Measurements from ENCODE around the gene ENOX1. TPM values are rescaled to one million over a fixed set of nuclear protein-coding genes. Genes with fewer than 3 reads are reported as not detected.
A peak's percentile ranks its signal among the peaks of the same experiment; 100 is the strongest.

Gene ENOX1
- total RNA-seq, 1 donor from 2014 or later = 2.0 TPM

DNA sequence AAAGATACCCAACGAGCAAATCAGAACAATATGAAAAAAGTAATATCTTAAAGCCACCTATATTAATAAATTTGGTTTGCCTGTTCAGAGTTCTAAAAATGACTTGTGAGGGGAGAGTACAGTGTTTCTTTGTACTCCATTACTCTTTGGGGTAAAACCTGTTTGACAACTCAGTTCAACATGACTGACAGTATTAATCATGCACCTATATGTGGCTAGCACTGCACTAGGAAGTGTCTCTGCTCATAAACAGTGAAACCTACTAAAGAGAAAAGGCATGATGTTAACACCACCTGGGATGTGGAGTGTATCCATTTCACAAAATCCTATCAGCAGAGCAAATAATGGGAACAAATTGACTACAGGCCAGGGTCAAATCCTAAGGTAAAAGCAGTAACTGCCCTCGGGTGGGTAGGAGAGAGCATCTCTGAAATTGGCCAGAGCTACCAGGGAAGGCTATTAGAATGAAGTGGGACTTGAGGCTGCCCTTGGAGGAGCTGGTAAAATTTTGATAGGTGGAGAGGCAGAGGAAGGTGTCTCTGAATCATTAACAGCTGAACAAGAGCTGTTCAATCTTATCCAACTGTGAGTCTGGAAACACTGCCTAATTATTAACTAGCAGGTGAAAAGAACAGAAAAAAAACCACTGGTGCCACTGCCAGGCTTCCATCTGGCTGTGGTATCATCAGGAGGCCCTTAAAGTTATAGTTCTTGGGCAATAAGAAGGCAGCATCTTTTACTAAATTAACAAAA, 398.3 kb downstream of the ENOX1 start:
- DNase-seq (ENCODE audit: low spot score) = peak; percentile 26

DNA sequence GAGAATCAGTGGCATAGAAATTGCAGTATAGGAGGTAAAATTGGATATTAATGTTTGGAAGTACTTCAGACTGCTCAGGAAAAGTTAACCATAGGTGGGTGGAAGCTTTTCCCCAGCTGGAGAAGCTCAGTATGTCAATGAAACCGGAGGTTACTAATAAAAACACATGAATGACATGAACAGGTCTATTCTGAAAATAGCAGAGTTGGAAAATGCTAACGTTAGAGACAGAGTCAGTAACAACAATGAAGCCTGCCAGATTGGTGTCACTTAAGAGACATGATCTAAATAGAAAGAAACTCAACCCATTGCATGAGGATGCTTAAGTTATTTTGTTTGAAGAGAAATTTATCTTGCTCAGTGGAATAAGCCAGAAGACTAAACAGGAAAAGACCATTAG, 398.9 kb downstream of the ENOX1 start:
- no peak for DNase-seq (ENCODE audit: low spot score)

DNA sequence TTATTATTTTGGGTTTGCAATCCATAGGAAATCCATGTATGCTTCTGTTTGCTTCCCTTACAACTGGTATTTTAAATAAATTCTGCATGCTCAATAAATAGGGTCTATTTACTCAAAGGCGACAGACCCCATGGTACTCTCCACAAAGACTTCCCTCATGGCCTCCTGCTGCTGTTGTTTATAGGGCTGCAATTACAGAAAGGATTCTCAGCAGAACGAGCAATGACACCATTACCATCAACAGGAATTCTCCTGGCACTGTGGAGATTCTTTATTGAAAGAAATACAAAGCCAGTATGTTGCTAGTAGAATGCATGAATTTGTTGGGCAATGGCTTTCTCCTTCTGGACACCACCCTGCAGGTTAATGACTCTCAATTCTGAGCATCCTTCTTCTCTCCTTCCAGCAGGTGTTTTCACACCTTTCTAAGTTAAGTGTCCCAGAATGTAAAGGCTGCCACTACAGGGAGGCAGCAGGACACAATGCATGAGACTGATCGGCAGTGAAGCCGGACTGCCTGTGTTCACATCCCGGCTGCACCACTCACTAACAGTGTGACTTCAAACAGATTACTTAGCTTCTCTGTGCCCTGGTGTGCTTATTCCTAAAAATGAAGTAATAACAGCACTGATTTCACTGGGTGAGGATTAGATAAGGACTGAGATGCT, 403.1 kb downstream of the ENOX1 start:
- DNase-seq (ENCODE audit: low spot score) = no peak

DNA sequence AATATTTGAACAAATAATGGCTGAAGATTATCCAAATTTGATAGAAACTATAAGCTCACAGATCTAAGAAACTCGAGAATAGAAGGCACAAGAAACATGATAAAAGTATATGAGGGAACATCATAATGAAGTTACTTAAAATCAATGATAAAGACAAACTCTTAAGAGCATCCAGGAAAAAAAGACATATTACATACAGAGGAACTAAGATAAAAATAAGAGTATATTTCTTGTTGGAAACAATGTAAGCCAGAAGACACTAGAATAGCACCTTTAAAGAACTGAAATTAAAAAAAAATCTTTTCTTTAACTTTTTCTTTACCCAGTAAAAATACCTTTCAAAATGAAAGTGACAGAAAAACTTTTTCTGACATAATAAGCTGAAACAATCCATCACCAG, 407.0 kb downstream of the ENOX1 start:
- DNase-seq (ENCODE audit: low spot score) = no peak

DNA sequence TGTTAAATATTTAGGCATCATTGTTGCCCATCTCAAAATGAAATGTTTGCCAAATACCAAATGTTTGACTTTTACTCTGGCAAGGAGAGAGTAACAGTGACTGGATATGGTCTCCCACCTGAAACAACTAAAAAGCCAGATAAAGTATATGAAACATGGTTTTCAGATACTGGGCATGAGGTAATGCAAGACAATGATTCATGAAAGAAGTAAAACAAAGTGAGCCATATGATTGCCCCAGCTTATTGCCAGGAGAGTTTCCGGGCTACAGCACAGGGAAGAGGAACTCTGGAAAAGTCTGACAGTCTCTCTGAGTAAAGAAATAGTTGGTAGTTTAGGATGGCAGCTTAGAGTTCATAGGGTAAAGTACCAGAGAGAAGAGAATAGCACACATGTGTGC, 408.8 kb downstream of the ENOX1 start:
- DNase-seq (ENCODE audit: low spot score) = no peak

DNA sequence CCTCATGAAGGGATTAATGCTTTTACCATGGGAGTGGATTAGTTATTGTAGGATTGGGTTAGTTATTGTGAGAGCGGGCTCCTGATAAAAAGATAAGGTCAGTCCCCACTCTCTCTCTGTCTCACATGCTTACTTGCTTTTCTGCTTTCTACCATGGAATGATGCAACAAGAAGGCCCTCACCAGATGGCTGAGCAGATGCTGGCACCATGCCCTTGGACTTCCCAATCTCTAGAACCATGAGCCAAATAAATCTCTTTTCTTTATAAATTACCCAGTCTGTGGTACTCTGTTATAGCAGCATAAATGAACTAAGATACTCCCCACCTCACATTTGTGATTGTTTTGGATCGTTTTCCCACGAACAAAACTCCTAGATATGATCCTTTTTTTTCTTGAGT, 409.6 kb downstream of the ENOX1 start:
- DNase-seq (ENCODE audit: low spot score) = no peak

DNA sequence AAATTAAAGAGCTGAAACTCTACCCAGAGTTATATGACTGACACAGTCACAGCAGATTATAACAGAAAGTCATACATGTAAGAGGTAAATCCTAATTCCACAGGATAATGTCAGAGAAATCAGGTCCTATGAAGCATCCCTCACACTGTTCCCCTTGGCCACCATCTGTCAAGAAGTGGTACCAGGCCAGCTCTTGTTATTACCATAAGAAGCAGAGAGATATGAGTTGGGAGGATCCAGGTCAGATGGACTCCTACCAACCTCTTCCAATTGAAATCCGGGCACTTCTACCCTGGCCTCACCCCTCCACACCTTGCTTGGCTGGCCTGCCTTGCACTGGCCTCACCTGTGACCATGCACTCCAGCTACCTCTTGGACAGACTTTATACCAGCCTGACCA, 410.2 kb downstream of the ENOX1 start:
- no peak for DNase-seq (ENCODE audit: low spot score)

DNA sequence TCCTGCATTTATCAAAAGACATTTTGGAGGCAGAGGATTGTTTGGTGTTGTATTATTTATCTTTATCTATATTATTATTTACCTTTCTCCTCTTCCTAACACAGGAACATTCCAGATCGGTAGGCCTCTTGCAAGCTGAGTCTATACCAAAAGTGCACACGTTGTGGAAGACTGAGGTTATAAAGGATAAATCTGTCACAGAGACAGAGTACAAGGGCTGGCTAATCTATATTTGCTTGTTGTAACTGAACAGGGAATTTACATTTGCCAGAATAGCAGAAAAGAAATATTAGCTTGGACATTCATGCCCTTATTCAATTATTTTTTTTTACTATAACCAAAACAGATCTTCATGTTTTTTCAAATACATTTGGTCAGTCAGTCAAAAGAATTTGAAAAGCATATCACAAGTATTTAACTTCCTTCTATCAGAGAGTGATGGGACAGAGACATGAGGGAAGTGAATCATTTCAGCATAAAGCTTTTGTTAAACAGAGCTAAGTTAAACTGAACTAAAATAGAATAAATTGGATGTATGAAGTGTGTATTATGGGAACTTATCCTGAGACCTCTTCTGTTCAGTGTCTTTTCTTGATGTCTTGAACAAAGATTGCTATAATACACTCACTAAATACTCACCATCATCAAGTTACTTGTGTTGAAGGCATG, 410.8 kb downstream of the ENOX1 start:
- DNase-seq (ENCODE audit: low spot score) = no peak

DNA sequence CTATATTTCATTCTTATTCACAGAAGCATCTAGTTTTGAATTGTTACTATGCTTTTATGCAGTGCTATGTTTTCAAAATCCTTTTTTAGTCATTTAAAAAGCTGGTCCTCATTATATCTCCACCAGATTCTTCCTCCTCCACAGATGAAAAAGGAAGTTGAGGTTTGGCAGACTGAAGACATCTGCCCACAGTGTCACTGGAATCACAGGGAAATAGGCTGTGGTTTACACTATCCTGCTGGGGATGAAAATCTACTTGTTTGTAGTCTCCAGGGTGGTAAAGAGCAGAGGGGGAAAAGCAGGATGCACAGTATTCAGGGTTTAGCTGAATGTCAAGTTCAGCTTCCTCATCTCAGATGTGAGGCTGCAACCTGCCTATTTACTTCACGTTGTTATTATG, 412.2 kb downstream of the ENOX1 start:
- no peak for DNase-seq (ENCODE audit: low spot score)

DNA sequence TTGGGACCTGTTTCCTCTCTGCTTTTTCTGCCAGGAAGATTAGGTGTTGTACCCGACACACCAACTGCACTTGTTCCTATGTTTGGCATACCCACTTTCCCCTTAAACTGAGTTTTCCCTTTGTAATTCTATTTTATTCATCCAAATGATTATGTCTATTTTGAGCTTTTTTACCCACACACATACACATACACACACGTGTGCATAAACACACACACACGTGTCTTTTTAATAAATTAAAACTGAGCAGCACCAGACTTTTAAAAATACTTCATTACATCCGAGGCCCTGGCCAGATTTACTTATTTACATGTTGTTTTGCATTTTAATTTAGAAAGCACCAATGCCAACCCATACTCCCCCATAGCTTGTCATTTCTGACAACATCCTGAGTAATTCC, 413.4 kb downstream of the ENOX1 start:
- DNase-seq (ENCODE audit: low spot score) = no peak

DNA sequence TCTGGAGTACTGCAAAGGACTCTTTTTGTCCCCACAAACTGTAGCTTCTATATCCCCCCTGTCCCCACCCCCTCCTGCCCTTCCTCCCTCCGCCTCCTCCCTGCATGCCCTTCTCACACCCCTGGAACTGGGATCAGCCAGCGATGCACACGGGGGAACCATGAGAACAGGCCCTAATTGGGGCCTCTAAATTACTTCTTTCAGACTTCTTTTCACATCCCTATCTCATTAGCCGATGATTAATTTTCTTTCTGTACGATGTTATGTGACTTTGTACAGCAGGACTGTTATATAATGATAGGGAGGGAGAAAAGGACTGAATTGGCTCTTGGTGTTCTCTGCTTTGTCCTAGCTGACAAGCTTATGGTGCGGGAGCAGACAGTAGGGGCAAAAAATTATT, 415.9 kb downstream of the ENOX1 start:
- DNase-seq (ENCODE audit: low spot score) = no peak

DNA sequence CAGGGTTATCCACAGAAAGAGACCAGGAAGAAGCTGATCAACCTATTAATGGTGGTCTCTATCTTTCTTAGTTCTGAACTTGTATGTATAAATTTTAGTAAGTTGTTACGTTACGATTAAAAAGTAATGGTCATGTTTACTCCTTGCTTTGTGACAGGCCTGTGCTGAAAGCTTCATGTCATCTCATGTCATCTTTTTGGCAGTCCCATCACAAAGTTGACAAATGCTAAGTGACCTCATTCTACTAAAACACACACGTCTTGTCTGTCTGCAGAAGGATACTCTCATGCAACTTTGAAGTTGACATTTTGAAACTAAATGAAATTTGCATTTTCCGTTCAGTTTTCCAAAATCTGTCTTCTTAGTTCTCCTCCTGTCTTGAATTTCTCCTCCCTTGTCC, 417.5 kb downstream of the ENOX1 start:
- no peak for DNase-seq (ENCODE audit: low spot score)

DNA sequence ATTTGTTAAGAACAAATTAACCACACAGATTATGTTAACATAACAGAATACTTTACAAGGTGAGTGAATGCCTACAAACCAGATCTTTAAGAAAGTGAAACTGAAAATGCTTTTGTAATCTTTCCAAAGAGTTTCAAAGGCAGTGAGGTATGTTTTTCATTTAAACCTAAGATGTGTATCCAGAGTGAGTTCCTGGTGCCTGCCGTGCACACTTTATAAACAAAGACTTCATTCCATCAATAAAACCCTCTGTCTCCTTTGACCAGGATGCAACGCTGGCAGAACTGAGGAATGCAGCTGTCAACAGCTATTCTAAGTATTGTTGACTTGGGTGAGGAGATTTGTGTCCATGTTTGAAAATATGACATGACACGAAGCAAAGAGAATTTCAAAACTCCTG, 418.8 kb downstream of the ENOX1 start:
- DNase-seq (ENCODE audit: low spot score) = no peak

DNA sequence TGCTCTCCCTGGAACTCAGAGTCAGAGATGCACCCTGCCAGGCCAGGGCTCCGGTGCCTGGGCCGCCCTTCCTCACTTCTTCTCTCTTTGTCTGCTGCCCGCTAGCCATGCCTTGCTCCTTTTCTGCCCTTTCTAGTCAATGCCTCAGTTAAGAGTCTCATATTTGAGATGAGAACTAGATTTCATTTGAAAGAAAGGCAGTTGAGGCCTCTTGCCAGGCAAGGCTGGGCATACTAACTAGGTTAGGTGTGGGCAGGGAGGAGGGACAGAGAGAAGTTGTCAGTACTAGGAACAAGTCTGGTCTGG, 421.8 kb downstream of the ENOX1 start:
- DNase-seq (ENCODE audit: low spot score) = no peak

DNA sequence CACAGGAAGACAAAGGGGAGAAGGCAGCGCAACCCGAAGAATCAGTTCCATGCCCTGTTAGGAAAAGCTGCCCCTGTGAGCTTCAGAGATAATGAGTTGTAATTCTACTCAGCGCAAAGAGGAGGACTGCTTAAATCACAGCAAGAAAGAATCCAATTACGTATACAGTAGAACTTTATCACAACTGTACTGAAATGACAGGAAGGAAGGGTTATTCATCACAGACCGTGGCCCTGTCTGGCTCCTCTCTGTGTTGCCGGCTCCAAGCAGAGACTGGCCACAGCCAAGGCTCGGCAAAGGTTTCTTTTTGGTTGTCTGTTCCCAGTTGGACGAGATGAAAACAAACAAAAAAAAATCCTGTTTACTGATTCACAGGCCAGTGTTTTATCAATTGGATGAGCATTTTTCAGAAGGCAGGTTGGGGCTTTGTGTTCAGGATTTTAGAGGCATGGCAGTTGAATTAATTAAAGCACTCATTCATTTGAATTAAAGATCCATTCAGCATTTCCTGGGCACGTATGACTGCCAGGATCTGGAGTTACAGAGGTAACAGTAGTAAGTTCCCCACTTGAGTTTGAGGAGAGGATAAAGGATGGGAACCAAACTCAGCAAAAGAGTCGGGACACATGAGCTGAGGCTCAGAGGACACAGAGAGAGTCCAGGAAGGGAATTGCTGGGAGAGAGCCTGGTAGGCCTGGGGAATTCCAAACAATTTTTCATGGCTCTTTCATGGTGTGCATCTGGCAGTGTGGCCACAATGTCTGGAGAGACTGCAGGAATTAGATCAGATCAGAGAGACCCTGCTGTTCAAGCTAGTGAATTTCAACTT, 422.3 kb downstream of the ENOX1 start:
- no peak for DNase-seq (ENCODE audit: low spot score)

DNA sequence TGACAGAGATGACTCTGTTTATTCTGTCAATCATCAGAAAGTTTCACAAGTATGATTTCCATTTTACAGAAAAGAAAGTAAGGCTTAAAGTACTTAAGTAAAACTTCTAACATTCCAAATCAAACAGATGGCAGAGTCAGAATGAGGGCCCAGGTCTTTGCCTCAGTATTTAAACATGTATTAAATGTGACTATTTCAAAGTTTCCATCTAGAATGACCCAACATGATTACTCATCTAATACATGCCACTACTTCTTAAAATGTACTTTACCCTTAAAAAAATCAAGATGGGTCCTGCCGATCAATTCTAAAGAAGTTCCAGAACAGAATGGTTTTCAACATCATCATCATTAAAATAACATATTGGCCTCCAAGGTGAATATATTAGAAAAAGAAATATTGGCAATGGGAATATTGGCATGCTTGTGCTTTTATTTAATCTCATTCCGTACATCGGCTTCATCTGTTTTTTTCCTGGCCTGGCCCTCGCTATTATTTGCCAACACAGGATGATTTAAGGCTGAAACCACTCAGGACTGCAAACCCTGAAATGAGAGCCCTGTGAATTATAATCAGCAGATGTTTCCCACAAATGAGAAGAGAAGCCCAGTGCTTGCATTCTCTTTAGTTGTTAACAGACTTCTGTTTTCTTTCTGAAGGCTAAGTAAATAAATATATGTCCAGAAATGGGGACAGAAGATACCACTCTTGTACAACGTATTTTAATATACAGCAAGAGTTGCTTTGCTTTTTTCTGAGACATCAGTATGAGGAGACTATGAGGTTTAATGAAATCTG, 423.4 kb downstream of the ENOX1 start:
- DNase-seq (ENCODE audit: low spot score) = no peak

DNA sequence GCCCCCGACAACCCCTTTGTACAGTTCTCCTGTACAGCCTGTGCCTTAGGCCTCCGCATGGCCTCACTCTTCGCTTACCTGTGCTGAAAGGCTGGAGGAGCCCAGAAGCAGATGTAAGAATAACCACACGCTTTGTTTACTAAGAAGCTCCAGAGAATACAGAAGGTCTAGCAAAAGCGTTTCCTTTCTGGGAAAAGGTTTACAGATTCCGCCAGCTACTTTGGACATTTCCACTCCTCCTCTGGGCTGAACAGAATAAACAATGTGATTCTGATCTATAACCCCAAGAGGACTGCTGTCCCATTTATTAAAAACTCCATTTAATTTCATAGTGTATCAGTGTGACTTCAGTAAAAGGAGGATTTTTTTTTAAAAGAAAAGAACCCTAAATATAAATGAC, 424.2 kb downstream of the ENOX1 start:
- no peak for DNase-seq (ENCODE audit: low spot score)

DNA sequence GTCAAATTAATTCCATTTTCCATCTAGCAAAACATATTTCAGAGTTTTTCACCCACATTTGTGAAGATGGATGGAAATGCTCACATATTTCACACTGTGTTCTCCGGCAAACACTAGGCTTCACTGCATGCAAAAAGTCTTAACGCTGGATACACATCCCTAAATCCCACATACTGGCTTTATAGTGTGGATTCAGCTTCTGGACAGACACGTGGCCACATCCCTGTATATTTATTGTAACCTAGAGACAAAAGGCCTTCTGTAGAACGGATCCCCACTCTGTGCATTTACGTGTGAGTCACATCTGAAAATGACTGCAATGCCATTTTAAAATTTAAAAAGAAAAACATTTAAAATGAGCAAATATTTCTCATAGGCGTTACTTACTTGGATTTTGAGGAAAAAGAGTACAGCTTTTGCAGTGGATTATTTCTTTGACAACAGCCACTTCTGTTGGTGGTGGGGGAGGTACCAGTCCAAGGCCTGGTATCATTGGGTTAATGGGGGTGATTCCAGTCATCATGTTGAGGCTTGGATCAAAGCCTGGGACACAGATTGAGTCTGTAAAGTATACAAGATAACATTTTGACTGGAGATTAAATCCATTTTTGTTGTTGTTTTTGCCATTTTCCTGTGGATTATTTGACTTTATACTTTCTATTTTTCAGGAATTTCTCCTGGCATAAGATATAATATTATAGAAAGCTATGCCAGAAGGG, 425.7 kb downstream of the ENOX1 start:
- no peak for DNase-seq (ENCODE audit: low spot score)

DNA sequence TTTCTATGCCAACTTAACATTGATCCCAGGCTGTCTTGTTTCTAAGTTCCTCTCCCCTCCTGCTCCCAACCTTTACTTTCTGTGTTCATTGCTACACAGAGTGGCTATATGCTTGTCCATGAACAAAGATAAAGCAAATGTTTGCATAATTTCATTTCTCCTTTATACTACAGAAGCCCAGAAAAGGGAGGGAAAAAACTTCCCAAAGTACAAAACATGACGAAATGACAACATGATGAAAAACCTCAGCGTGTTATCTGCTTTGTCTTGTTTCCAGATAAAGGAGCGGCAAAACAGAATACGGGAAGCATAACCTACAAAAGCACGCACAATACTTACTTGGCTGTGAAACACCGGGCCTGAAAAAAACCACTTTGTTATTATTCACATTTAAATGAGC, 426.6 kb downstream of the ENOX1 start:
- no peak for DNase-seq (ENCODE audit: low spot score)

DNA sequence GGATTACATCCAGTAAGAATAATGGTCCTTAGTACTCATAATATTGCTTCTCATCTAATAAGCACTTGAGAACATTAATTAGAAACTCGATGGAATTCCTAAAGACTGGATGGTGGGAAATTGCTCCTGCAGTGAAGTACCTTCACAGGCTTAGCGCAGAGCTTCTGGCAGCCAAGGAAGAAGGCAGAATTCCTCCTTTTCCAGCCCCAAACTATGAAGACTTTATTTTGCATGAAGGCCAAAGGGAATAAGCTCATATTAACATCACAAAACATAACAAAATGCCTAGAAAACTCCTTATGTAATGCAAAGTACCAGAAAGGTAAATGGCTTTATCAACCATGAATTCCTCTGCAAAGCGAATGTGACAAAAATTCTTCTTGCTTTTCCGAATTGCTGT, 427.2 kb downstream of the ENOX1 start:
- no peak for DNase-seq (ENCODE audit: low spot score)

DNA sequence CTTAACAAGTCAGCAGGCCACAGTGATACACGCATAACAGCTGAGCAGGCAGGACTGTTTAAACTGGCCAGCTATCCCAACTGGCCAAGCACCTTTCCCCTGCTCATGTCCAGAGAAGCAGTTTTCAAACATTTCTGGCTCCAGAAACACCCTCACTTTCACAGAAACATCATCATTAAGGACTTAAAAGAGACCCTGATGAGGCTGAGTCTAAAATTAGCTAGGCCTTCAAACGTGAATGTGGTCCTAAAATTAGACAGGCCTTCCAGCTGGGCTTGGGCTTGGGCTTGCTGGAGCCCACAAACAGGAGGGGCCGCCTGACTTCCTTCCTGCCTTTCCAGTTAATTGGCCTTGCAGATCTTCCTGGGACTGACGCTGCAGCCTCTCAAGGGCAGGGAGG, 429.2 kb downstream of the ENOX1 start:
- no peak for DNase-seq (ENCODE audit: low spot score)
